TTC549 (cell line): ENCODE results near the gene ELAPOR2.
"Not testable (repeated sequence)": the region's sequence is repeated elsewhere in the genome, so short reads cannot be mapped to it uniquely, and the experiment has no call there.

ENCODE experiments used
- FAIRE-seq: peaks from 2 replicates; lab custom pipeline; 2012; peaks lifted over from hg19 to GRCh38; lab: Jason Lieb, UNC

The ELAPOR2 gene

DNA sequence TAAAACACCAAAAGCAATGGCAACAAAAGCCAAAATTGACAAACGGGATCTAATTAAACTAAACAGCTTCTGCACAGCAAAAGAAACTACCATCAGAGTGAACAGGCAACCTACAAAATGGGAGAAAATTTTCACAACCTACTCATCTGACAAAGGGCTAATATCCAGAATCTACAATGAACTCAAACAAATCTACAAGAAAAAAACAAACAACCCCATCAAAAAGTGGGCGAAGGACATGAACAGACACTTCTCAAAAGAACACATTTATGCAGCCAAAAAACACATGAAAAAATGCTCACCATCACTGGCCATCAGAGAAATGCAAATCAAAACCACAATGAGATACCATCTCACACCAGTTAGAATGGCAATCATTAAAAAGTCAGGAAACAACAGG, 14.7 kb downstream of the ELAPOR2 start:
- FAIRE-seq, result not testable (repeated sequence)

DNA sequence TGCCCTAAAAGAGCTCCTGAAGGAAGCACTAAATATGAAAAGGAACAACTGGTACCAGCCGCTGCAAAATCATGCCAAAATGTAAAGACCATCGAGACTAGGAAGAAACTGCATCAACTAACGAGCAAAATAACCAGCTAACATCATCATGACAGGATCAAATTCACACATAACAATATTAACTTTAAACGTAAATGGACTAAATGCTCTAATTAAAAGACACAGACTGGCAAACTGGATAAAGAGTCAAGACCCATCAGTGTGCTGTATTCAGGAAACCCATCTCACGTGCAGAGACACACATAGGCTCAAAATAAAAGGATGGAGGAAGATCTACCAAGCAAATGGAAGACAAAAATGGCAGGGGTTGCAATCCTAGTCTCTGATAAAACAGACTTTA, 17.9 kb downstream of the ELAPOR2 start:
- FAIRE-seq, result not testable (repeated sequence)

- FAIRE-seq, result not testable (repeated sequence)
Observed at GRCh38 chr7:87039691-87040299, 19.7 kb downstream of the ELAPOR2 start.

- peak; percentile 11 for FAIRE-seq
Observed at GRCh38 chr7:87038993-87039690, 20.3 kb downstream of the ELAPOR2 start.

DNA sequence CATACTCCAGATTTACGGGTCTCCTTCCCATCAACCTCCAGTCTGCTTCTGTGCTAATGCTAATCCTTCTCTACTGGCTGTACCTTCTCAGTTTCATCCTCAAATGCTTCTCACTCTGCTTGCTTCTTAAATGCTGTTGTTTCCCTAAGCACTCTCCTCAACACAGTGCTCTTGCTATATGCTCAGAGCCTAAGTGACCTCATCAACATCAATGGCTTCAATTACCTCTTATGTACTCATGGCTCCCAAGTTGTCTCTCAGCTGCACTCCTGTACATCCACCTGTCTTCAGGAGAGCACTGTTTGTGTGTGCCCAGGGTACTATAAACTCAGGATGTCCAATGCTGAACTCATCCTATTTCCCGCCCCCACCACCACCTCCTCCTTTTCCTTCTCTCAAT, 22.5 kb downstream of the ELAPOR2 start:
- FAIRE-seq, result no peak

- FAIRE-seq, result no peak
Observed at GRCh38 chr7:87032604-87033339, 26.7 kb downstream of the ELAPOR2 start.

DNA sequence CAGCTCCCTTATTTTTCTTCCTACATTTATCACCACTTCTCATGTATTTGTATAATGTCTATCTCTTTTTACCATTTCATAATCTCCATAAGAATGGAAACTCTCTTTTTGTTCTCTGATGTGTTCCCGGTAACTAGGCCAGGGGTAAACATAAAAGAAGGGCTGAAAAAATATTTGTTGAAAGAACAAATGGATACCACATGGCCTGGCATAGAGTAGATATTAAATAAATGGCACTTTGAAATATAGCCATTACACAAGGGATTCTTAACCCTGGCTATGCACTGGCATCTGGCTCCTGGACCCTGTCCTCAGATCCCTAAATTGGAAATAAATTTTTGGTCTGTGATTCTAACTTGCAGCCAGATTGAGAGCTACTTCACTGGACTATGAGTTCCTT, 30.4 kb downstream of the ELAPOR2 start:
- no peak for FAIRE-seq

DNA sequence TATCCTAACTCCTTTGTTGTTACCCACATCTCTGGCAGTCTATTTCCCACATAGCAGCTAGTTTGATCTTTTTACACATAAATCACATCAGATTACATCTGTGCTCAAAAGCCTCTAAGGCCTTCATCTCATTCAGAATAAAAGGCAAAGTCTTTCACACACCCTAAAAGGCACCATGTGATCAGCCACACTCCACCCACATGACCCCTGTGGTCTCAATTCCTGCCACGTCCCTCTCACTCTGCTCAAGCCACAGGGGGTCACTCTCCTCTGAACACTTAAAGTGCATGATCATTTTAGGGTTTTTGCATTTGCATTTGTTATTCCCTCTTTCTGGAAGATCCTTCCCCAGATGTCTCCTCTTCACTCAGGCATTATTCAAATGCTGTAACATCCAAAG, 30.8 kb downstream of the ELAPOR2 start:
- FAIRE-seq, result no peak

DNA sequence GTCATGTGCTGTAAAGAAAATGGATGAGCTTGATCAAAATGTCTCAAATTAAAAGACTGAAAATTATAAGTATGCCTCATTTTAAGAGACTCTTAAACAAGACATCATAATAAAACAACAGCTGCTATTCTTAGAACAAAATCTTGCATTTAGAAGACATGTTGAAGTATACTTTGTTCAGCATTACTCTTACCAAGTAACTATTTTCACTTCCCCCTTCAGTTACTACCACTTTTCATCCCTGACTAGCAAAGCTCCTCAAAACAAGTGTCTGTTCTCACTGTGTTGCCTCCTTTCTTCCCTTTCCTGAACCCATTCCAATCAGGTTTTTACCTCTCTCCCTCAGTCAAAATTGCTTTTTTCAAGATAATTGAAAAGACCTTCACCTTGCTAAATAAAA, 31.6 kb downstream of the ELAPOR2 start:
- no peak for FAIRE-seq

- FAIRE-seq, result no peak
Observed at GRCh38 chr7:87021285-87021684, 38.2 kb downstream of the ELAPOR2 start.

- no peak for FAIRE-seq
Observed at GRCh38 chr7:87016606-87017005, 42.8 kb downstream of the ELAPOR2 start.

- no peak for FAIRE-seq
Observed at GRCh38 chr7:87013840-87014190, 45.6 kb downstream of the ELAPOR2 start.

DNA sequence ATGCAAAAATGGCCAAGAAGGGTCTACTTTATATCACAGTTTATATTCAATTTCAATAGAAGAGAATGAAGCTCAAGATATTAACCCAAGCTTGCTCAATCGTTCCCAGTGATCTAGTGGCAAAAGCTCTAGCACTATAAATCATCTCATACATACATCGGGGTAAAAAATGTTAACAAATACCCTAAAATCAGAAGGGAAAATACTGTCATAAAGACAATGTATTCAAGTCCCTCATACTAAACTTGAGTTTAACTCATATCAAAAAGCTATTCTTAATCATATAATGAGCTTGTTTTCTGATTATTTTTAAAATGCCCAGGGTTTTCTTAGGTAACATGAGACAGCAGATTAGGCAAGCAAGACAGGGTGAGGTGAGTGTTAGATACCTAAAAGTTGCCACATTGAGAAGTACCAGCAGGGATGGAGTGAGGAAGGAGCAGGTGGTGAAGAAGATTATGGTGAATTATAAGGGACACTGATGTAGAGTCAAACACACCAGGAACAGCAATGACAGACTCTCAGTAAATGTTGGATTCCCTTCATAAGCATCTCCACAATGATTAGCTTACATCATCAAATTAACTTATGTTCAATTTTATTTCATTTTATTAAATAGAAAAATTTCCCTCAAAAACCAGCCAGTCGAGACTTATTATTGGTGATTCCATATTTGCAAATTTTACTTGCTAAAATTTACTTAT, 46.2 kb downstream of the ELAPOR2 start:
- FAIRE-seq, result no peak
